Fibroblast of skin of right biceps (primary cell): ENCODE data around the gene ANGPT4.
A peak's percentile ranks its signal among the peaks of the same experiment; 100 is the strongest.

ENCODE experiments used
- DNase-seq: peaks from one replicate; pipeline ENCODE4 v3.0.0-alpha.2; 2013

The ANGPT4 gene

GRCh38 chr20:934186-934840 is 18.2 kb upstream of the ANGPT4 start:
- no peak for DNase-seq

- no peak for DNase-seq
Observed at GRCh38 chr20:933029-933428, 16.9 kb upstream of the ANGPT4 start.

- DNase-seq, result no peak
Observed at GRCh38 chr20:931401-931800, 15.3 kb upstream of the ANGPT4 start.

- DNase-seq, result no peak
Observed at GRCh38 chr20:926670-927069, 10.5 kb upstream of the ANGPT4 start.

- DNase-seq, result no peak
Observed at GRCh38 chr20:925516-925915, 9.4 kb upstream of the ANGPT4 start.

- DNase-seq, result no peak
Observed at GRCh38 chr20:924639-925038, 8.5 kb upstream of the ANGPT4 start.

- DNase-seq, result no peak
Observed at GRCh38 chr20:922781-923180, 6.6 kb upstream of the ANGPT4 start.

GRCh38 chr20:921068-921467 is 4.9 kb upstream of the ANGPT4 start:
- no peak for DNase-seq

- no peak for DNase-seq
Observed at GRCh38 chr20:920311-920710, 4.2 kb upstream of the ANGPT4 start.

GRCh38 chr20:919491-919916 is 3.4 kb upstream of the ANGPT4 start:
- no peak for DNase-seq

- no peak for DNase-seq
Observed at GRCh38 chr20:917416-917815, 1.3 kb upstream of the ANGPT4 start.

GRCh38 chr20:916825-917224 is 691 bp upstream of the ANGPT4 start:
- DNase-seq, result no peak

- DNase-seq, result no peak
Observed at GRCh38 chr20:914727-915498, 1.2 kb downstream of the ANGPT4 start.

- no peak for DNase-seq
Observed at GRCh38 chr20:913306-913849, 2.8 kb downstream of the ANGPT4 start.

GRCh38 chr20:911882-912600 is 4.1 kb downstream of the ANGPT4 start:
- DNase-seq, result no peak

GRCh38 chr20:910870-911770 is 5.0 kb downstream of the ANGPT4 start:
- DNase-seq, result peak; percentile 59

GRCh38 chr20:910132-910869 is 5.8 kb downstream of the ANGPT4 start:
- peak; percentile 35 for DNase-seq

- no peak for DNase-seq
Observed at GRCh38 chr20:909641-910040, 6.5 kb downstream of the ANGPT4 start.

GRCh38 chr20:906703-907270 is 9.3 kb downstream of the ANGPT4 start:
- no peak for DNase-seq

- DNase-seq, result no peak
Observed at GRCh38 chr20:906001-906520, 10.1 kb downstream of the ANGPT4 start.

- no peak for DNase-seq
Observed at GRCh38 chr20:905396-905961, 10.7 kb downstream of the ANGPT4 start.
